Common myeloid progenitor, CD34-positive (primary cell): ENCODE data around the gene ZBTB25.
A peak's percentile ranks its signal among the peaks of the same experiment; 100 is the strongest.

Source experiments
- CTCF ChIA-PET: fragments of 350-600 bp; sonication (Branson Sonifier 250); formaldehyde crosslinking; loops from one replicate; lab custom pipeline; 2021; ENCODE audit warnings: antibody characterized with exemption; lab: Charles Lee
- POLR2A ChIA-PET: fragments of 350-600 bp; sonication (Branson Sonifier 250); formaldehyde crosslinking; loops from one replicate; lab custom pipeline; 2021; ENCODE audit warnings: antibody characterized with exemption; lab: Charles Lee
- DNase-seq, 3 donors: peaks; one replicate each; pipeline versions ENCODE4 v3.0.0 to v3.0.0-alpha.2; 2013
- H3K27ac ChIP-seq, 2 experiments: 1 replicate in 1 of 2; 2 replicates in 1 of 2; pipeline ENCODE4 v1.7.0; 2013; ENCODE audit warnings: inconsistent platforms in 2 of 2, low read length in 2 of 2, mild to moderate bottlenecking in 2 of 2, low read depth in 1 of 2, moderate library complexity in 1 of 2; ENCODE audit not compliant: severe bottlenecking in 2 of 2, insufficient read depth in 1 of 2, poor library complexity in 1 of 2
- H3K27me3 ChIP-seq, 5 experiments: replicated peaks in 2 of 5; 1 replicate in 3 of 5; 2 replicates in 2 of 5; pipeline versions ENCODE4 v1.6.1 to v1.7.0; 2013; ENCODE audit warnings: low read length in 4 of 5, mild to moderate bottlenecking in 2 of 5, moderate library complexity in 2 of 5, inconsistent platforms in 1 of 5; ENCODE audit not compliant: insufficient read depth in 5 of 5, control insufficient read depth in 4 of 5
- H3K36me3 ChIP-seq, 4 experiments: 1 replicate in 2 of 4; 2 replicates in 2 of 4; pipeline versions ENCODE4 v1.6.1 to v1.7.0; 2013; ENCODE audit warnings: low read length in 3 of 4, control low read depth in 1 of 4, mild to moderate bottlenecking in 1 of 4; ENCODE audit not compliant: control insufficient read depth in 4 of 4, insufficient read depth in 4 of 4
- H3K4me1 ChIP-seq, 4 experiments: 1 replicate in 3 of 4; 2 replicates in 1 of 4; pipeline versions ENCODE4 v1.6.1 to v1.7.1; 2013; ENCODE audit warnings: low read length in 3 of 4, mild to moderate bottlenecking in 3 of 4, control low read depth in 1 of 4, inconsistent platforms in 1 of 4, moderate library complexity in 1 of 4; ENCODE audit not compliant: control insufficient read depth in 4 of 4, insufficient read depth in 4 of 4; ENCODE audit errors: control extremely low read depth in 1 of 4
- H3K4me3 ChIP-seq, 7 experiments: 1 replicate in 4 of 7; 2 replicates in 3 of 7; pipeline versions ENCODE4 v1.5.1 to v1.7.0; 2013; ENCODE audit warnings: mild to moderate bottlenecking in 7 of 7, low read length in 6 of 7, moderate library complexity in 6 of 7, inconsistent platforms in 2 of 7, low read depth in 2 of 7, control low read depth in 1 of 7; ENCODE audit not compliant: insufficient read depth in 4 of 7, control insufficient read depth in 1 of 7; ENCODE audit errors: extremely low read depth in 1 of 7
- H3K9me3 ChIP-seq, 5 experiments: 1 replicate in 4 of 5; 2 replicates in 1 of 5; pipeline versions ENCODE4 v1.6.1 to v1.7.1; 2013; ENCODE audit warnings: low read length in 4 of 5, mild to moderate bottlenecking in 2 of 5, inconsistent platforms in 1 of 5, low read depth in 1 of 5, moderate library complexity in 1 of 5; ENCODE audit not compliant: control insufficient read depth in 4 of 5, insufficient read depth in 2 of 5; ENCODE audit errors: control extremely low read depth in 1 of 5
- WGBS: methylation state at CpG from one replicate; pipeline ENCODE4 v1.1.5; 2013; ENCODE audit not compliant: insufficient coverage; 5-methylcytosine and 5-hydroxymethylcytosine counted together

The ZBTB25 gene

GRCh38 chr14:64542836-64543201 lies 39.2 kb upstream of the ZBTB25 start:
- peaks cover 0 to 19% (median 18%) of the 10 kb centered on the region in 5 experiments for H3K9me3 ChIP-seq
- WGBS = 20% methylated on average over 1 of the region's 4 CpGs
- H3K27ac ChIP-seq = no peak overlapping the region
- ChIA-PET POLR2A (no interaction called here), CTCF (interaction anchor here (0.6 to 1.3 kb wide), 2 partner anchors 9 to 420 kb away, joined by 4 to 5 read pairs; no protein-coding TSS in a partner anchor)
- H3K4me1 ChIP-seq = peaks cover 0 to 21% (median 21%) of the 10 kb centered on the region in 4 experiments
- H3K4me3 ChIP-seq = no peak overlapping the region
- H3K36me3 ChIP-seq = no peaks in the 10 kb centered on the region
- peaks cover 9 to 60% (median 34%) of the 10 kb centered on the region in 5 experiments for H3K27me3 ChIP-seq
- DNase-seq = no peak

- H3K9me3 ChIP-seq = peaks cover 0 to 19% (median 18%) of the 10 kb centered on the region in 5 experiments
- peak in 1 of 3 donors; percentile 17 for DNase-seq
- H3K4me1 ChIP-seq = peaks cover 0 to 21% (median 21%) of the 10 kb centered on the region in 4 experiments
- H3K36me3 ChIP-seq = no peaks in the 10 kb centered on the region
- 12% methylated on average over 53 of the region's 61 CpGs for WGBS
- POLR2A ChIA-PET = no interaction called here
- CTCF ChIA-PET = interaction anchor here (0.6 to 1.3 kb wide), 2 partner anchors 10 to 421 kb away, joined by 4 to 5 read pairs; no protein-coding TSS in a partner anchor
- no peak overlapping the region for H3K27ac ChIP-seq
- H3K27me3 ChIP-seq = peaks cover 9 to 60% (median 34%) of the 10 kb centered on the region in 5 experiments
- H3K4me3 ChIP-seq = peak overlapping the region in 2 of 7 experiments; percentile 21 to 39
Observed at GRCh38 chr14:64541972-64542835, 38.6 kb upstream of the ZBTB25 start.

DNA sequence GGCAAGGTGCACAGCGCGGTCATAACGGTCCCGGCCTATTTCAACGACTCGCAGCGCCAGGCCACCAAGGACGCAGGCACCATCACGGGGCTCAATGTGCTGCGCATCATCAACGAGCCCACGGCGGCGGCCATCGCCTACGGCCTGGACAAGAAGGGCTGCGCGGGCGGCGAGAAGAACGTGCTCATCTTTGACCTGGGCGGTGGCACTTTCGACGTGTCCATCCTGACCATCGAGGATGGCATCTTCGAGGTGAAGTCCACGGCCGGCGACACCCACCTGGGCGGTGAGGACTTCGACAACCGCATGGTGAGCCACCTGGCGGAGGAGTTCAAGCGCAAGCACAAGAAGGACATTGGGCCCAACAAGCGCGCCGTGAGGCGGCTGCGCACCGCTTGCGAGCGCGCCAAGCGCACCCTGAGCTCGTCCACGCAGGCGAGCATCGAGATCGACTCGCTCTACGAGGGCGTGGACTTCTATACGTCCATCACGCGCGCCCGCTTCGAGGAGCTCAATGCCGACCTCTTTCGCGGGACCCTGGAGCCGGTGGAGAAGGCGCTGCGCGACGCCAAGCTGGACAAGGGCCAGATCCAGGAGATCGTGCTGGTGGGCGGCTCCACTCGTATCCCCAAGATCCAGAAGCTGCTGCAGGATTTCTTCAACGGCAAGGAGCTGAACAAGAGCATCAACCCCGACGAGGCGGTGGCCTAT lies 37.8 kb upstream of the ZBTB25 start:
- Histone ChIP-seq H3K27ac (no peak overlapping the region), H3K27me3 (peaks cover 9 to 60% (median 34%) of the 10 kb centered on the region in 5 experiments), H3K4me1 (peaks cover 0 to 21% (median 21%) of the 10 kb centered on the region in 4 experiments), H3K4me3 (peak overlapping the region in 1 of 7 experiments; percentile 39), H3K9me3 (peaks cover 0 to 19% (median 18%) of the 10 kb centered on the region in 5 experiments), H3K36me3 (no peaks in the 10 kb centered on the region)
- CTCF ChIA-PET = no interaction called here
- POLR2A ChIA-PET = no interaction called here
- WGBS = 23% methylated on average over 64 of the region's 73 CpGs
- peak in 1 of 3 donors; percentile 31 for DNase-seq

DNA sequence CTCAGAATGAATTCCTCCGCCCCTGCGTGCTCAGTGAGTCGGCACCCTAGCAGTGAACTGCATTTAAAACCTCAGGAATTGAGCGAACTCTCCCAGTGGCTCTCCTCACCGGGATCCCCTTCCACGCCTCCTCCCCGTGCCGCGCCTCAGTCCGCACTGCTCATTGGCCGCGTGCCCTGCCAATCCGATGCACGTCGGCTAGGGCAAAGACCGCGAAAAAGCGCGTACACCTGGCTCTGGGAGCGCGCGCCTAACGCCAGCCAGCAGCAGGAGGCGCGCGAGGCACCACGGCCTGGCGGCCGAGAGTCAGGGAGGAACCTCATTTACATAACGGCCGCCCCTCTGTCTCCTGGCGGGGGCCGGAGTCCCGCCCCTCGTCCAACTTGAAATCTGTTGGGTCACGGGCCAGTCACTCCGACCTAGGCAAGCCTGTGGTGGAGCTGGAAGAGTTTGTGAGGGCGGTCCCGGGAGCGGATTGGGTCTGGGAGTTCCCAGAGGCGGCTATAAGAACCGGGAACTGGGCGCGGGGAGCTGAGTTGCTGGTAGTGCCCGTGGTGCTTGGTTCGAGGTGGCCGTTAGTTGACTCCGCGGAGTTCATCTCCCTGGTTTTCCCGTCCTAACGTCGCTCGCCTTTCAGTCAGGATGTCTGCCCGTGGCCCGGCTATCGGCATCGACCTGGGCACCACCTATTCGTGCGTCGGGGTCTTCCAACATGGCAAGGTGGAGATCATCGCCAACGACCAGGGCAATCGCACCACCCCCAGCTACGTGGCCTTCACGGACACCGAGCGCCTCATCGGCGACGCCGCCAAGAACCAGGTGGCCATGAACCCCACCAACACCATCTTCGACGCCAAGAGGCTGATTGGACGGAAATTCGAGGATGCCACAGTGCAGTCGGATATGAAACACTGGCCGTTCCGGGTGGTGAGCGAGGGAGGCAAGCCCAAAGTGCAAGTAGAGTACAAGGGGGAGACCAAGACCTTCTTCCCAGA lies 36.9 kb upstream of the ZBTB25 start, which contains the start of gene HSPA2:
TSS of gene HSPA2 (plus strand) at position 534 of the 995 bp plus-strand sequence. CDS start at position 643, 109 bp downstream.
- POLR2A ChIA-PET = interaction anchor here (0.9 kb wide), 2 partner anchors 10 to 118 kb away, joined by 3 read pairs; partner anchors contain the start of gene PPP1R36
- H3K36me3 ChIP-seq = no peaks in the 10 kb centered on the region
- peak; percentile 98 to 99 (median 99) for DNase-seq
- H3K4me1 ChIP-seq = peaks cover 0 to 21% (median 21%) of the 10 kb centered on the region in 4 experiments
- H3K27ac ChIP-seq = peak within 1 kb of the TSS in 1 of 2 experiments; percentile 31
- 9% methylated on average over 77 of the region's 79 CpGs for WGBS
- peaks cover 9 to 60% (median 34%) of the 10 kb centered on the region in 5 experiments for H3K27me3 ChIP-seq
- H3K9me3 ChIP-seq = peaks cover 0 to 19% (median 18%) of the 10 kb centered on the region in 5 experiments
- H3K4me3 ChIP-seq = peak within 1 kb of the TSS; percentile 64 to 88 (median 74)
- CTCF ChIA-PET = interaction anchor here (0.8 to 1.6 kb wide), 7 partner anchors 8 to 96 kb away, joined by 3 to 5 read pairs (median 3); no protein-coding TSS in a partner anchor

- WGBS = 100% methylated on average over 1 of the region's 4 CpGs
- POLR2A ChIA-PET = no interaction called here
Observed at GRCh38 chr14:64536488-64537245, 33.0 kb upstream of the ZBTB25 start.

More at GRCh38 chr14:64536488-64537245, 33.0 kb upstream of the ZBTB25 start:
- Histone ChIP-seq H3K27ac (no peak overlapping the region), H3K9me3 (peaks cover 0 to 11% (median 11%) of the 10 kb centered on the region in 5 experiments), H3K4me3 (no peak overlapping the region), H3K27me3 (peaks cover 0 to 25% (median 11%) of the 10 kb centered on the region in 5 experiments), H3K4me1 (peaks cover 0 to 18% (median 14%) of the 10 kb centered on the region in 4 experiments), H3K36me3 (no peaks in the 10 kb centered on the region)
- no peak for DNase-seq
- CTCF ChIA-PET = interaction anchor here (0.7 to 0.8 kb wide), 2 partner anchors 14 to 101 kb away, joined by 3 read pairs; no protein-coding TSS in a partner anchor
